ENCODE data around the gene PHF13. TPM values are rescaled to one million over a fixed set of nuclear protein-coding genes. Genes with fewer than 3 reads are reported as not detected.
"Not testable (repeated sequence)": the region's sequence is repeated elsewhere in the genome, so short reads cannot be mapped to it uniquely, and the experiment has no call there.

PHF13 gene
- total and polyA plus RNA-seq, 2 donors (not counting 3 experiments of a cell fraction or from before 2014, with no cell fraction given), result 5.6 to 18.6 TPM

GRCh38 chr1:6637770-6638169, 24.2 kb downstream of the PHF13 start:
- Histone ChIP-seq H3K4me3 (replicated peaks in 1 of 3; ENCODE audit: insufficient read depth in 1 of 3, low read depth in 1 of 3, low read length in 3 of 3) (no peak overlapping the region), H3K4me1 (ENCODE audit: control insufficient read depth, extremely low read depth, insufficient read depth, low read length) (no peaks in the 10 kb centered on the region), H3K4me2 (ENCODE audit: insufficient read depth, low read length) (no peak overlapping the region), H3K27ac (ENCODE audit: insufficient read depth, low read depth, low read length) (no peak overlapping the region), H3K36me3 (ENCODE audit: control insufficient read depth in 2 of 2, extremely low read depth in 1 of 2, insufficient read depth in 2 of 2, low read length in 2 of 2) (peaks cover 6 to 38% of the 10 kb centered on the region in 2 experiments), H4K20me1 (replicated peaks; ENCODE audit: control insufficient read depth, extremely low read depth, insufficient read depth, low read length) (no peaks in the 10 kb centered on the region), H3K9me1 (replicated peaks; ENCODE audit: control insufficient read depth, extremely low read depth, insufficient read depth, low read length) (no peaks in the 10 kb centered on the region), H3K9ac (replicated peaks; ENCODE audit: extremely low read depth, insufficient read depth, low read length) (no peak overlapping the region), H2AFZ (ENCODE audit: low read depth, low read length) (no peak overlapping the region), H3K27me3 (ENCODE audit: control insufficient read depth in 2 of 2, insufficient read depth in 2 of 2, low read length in 2 of 2) (no peaks in the 10 kb centered on the region), H3K79me2 (ENCODE audit: control insufficient read depth, insufficient read depth, low read length) (no peaks in the 10 kb centered on the region), H3K9me3 (replicated peaks; ENCODE audit: control insufficient read depth, insufficient read depth, low read length) (no peaks in the 10 kb centered on the region)
- no peak for TF ChIP-seq FOS (IDR thresholded peaks at IDR 0.05; ENCODE audit: borderline replicate concordance, insufficient read depth, low read length)
- ChIA-PET CTCF (interaction anchor here (0.7 to 1.9 kb wide), 2 partner anchors 9 to 64 kb away, joined by 3 to 9 read pairs; partner anchors contain the start of gene DNAJC11), POLR2A (no interaction called here)
- dilution Hi-C loops (cut with MboI; ENCODE audit: extremely low pct_ligation_motif_present, low sequenced_read_pairs) (no loop called here), intact Hi-C loops (cut with micrococcal nuclease) (no loop called here)
- DNase-seq (ENCODE audit: low read depth, low spot score) (no peak), FAIRE-seq (no peak)
- BruUV-seq (replicated peaks), result no TSS peak

GRCh38 chr1:6638226-6638625, 24.7 kb downstream of the PHF13 start:
- H4K20me1 ChIP-seq (replicated peaks; ENCODE audit: control insufficient read depth, extremely low read depth, insufficient read depth, low read length), result no peaks in the 10 kb centered on the region
- peaks cover 6 to 34% of the 10 kb centered on the region in 2 experiments for H3K36me3 ChIP-seq (ENCODE audit: control insufficient read depth in 2 of 2, extremely low read depth in 1 of 2, insufficient read depth in 2 of 2, low read length in 2 of 2)
- H3K27me3 ChIP-seq (ENCODE audit: control insufficient read depth in 2 of 2, insufficient read depth in 2 of 2, low read length in 2 of 2), result no peaks in the 10 kb centered on the region
- H3K79me2 ChIP-seq (ENCODE audit: control insufficient read depth, insufficient read depth, low read length), result no peaks in the 10 kb centered on the region
- no peak overlapping the region for H3K4me3 ChIP-seq (replicated peaks in 1 of 3; ENCODE audit: insufficient read depth in 1 of 3, low read depth in 1 of 3, low read length in 3 of 3)
- H3K4me1 ChIP-seq (ENCODE audit: control insufficient read depth, extremely low read depth, insufficient read depth, low read length), result no peaks in the 10 kb centered on the region
- intact Hi-C loops (cut with micrococcal nuclease) (no loop called here), dilution Hi-C loops (cut with MboI; ENCODE audit: extremely low pct_ligation_motif_present, low sequenced_read_pairs) (no loop called here)
- DNase-seq (ENCODE audit: low read depth, low spot score) (no peak), FAIRE-seq (no peak)
- no TSS peak for BruUV-seq (replicated peaks)
- no peak overlapping the region for H2AFZ ChIP-seq (ENCODE audit: low read depth, low read length)
- H3K9me1 ChIP-seq (replicated peaks; ENCODE audit: control insufficient read depth, extremely low read depth, insufficient read depth, low read length), result no peaks in the 10 kb centered on the region
- H3K4me2 ChIP-seq (ENCODE audit: insufficient read depth, low read length), result no peak overlapping the region
- no peaks in the 10 kb centered on the region for H3K9me3 ChIP-seq (replicated peaks; ENCODE audit: control insufficient read depth, insufficient read depth, low read length)
- H3K9ac ChIP-seq (replicated peaks; ENCODE audit: extremely low read depth, insufficient read depth, low read length), result no peak overlapping the region
- H3K27ac ChIP-seq (ENCODE audit: insufficient read depth, low read depth, low read length), result no peak overlapping the region
- ChIA-PET POLR2A (no interaction called here), CTCF (no interaction called here)
- TF ChIP-seq POLR2AphosphoS5 (IDR thresholded peaks at IDR 0.05; ENCODE audit: insufficient read depth, low read depth, low read length) (no peak), MYC (IDR thresholded peaks at IDR 0.05; ENCODE audit: low read depth, low read length) (no peak), GATA2 (IDR thresholded peaks at IDR 0.05; ENCODE audit: insufficient read depth, insufficient read length, low read depth, low read length) (no peak)

GRCh38 chr1:6640867-6641266, 27.3 kb downstream of the PHF13 start:
- peaks cover 4 to 27% of the 10 kb centered on the region in 2 experiments for H3K36me3 ChIP-seq (ENCODE audit: control insufficient read depth in 2 of 2, extremely low read depth in 1 of 2, insufficient read depth in 2 of 2, low read length in 2 of 2)
- BruUV-seq (replicated peaks); H4K20me1 ChIP-seq (replicated peaks; ENCODE audit: control insufficient read depth, extremely low read depth, insufficient read depth, low read length); H3K27me3 ChIP-seq (ENCODE audit: control insufficient read depth in 2 of 2, insufficient read depth in 2 of 2, low read length in 2 of 2); H2AFZ ChIP-seq (ENCODE audit: low read depth, low read length); H3K4me1 ChIP-seq (ENCODE audit: control insufficient read depth, extremely low read depth, insufficient read depth, low read length); H3K9me1 ChIP-seq (replicated peaks; ENCODE audit: control insufficient read depth, extremely low read depth, insufficient read depth, low read length); FAIRE-seq; intact Hi-C loops (cut with micrococcal nuclease); CTCF ChIA-PET; H3K4me2 ChIP-seq (ENCODE audit: insufficient read depth, low read length); dilution Hi-C loops (cut with MboI; ENCODE audit: extremely low pct_ligation_motif_present, low sequenced_read_pairs); H3K4me3 ChIP-seq (replicated peaks in 1 of 3; ENCODE audit: insufficient read depth in 1 of 3, low read depth in 1 of 3, low read length in 3 of 3); H3K27ac ChIP-seq (ENCODE audit: insufficient read depth, low read depth, low read length); DNase-seq (ENCODE audit: low read depth, low spot score); H3K79me2 ChIP-seq (ENCODE audit: control insufficient read depth, insufficient read depth, low read length); H3K9me3 ChIP-seq (replicated peaks; ENCODE audit: control insufficient read depth, insufficient read depth, low read length); H3K9ac ChIP-seq (replicated peaks; ENCODE audit: extremely low read depth, insufficient read depth, low read length): not testable (repeated sequence)
- POLR2A ChIA-PET, result interaction anchor here (0.7 kb wide), 1 partner anchor 10 kb away, joined by 4 read pairs; no protein-coding TSS in a partner anchor
